HEK293 (cell line): ENCODE data around the gene ZDHHC21.

Experiments
- CTCF ChIA-PET: fragments of 350-600 bp; formaldehyde crosslinking; extraction: SDS; loops from one replicate; lab custom pipeline; 2021; ENCODE audit warnings: antibody characterized with exemption; lab: Yijun Ruan, JAX
- POLR2A ChIA-PET: fragments of 300-600 bp; formaldehyde crosslinking; extraction: SDS; loops from one replicate; lab custom pipeline; 2020; ENCODE audit warnings: antibody characterized with exemption, inconsistent platforms; lab: Yijun Ruan, JAX
- H3K27ac ChIP-seq: fragments of 200-500 bp; sonication (Bioruptor generic); 2 replicates; pipeline ENCODE4 v1.5.1; 2014; ENCODE audit warnings: low read depth, low read length, control low read depth, inconsistent platforms; ENCODE audit errors: extremely low read depth
- H3K36me3 ChIP-seq, 2 experiments: fragments of 200-500 bp in 1 of 2; sonication (Bioruptor generic) in 1 of 2; 1 replicate in 1 of 2; 2 replicates in 1 of 2; pipeline ENCODE4 v1.5.1; 2014 to 2017; ENCODE audit warnings: inconsistent platforms in 2 of 2, low read length in 2 of 2; ENCODE audit not compliant: control insufficient read depth in 2 of 2, insufficient read depth in 1 of 2
- H3K4me1 ChIP-seq: fragments of 200-500 bp; sonication (Bioruptor generic); 2 replicates; pipeline ENCODE4 v1.5.1; 2014; ENCODE audit warnings: mild to moderate bottlenecking, low read length, inconsistent platforms; ENCODE audit not compliant: control insufficient read depth, insufficient read depth
- H3K4me3 ChIP-seq: 2 replicates; pipeline ENCODE4 v1.5.1; 2011; ENCODE audit warnings: low read depth, mild to moderate bottlenecking, control low read depth, low read length, moderate library complexity
- H3K9me3 ChIP-seq: fragments of 200-500 bp; sonication (Bioruptor generic); 2 replicates; pipeline ENCODE4 v1.5.1; 2014; ENCODE audit warnings: low read depth, low read length, inconsistent platforms; ENCODE audit not compliant: control insufficient read depth, insufficient read depth
- BCL6B ChIP-seq: fragments of 450-650 bp; formaldehyde crosslinking; IDR thresholded peaks from 2 replicates; pipeline ENCODE4 v1.5.1; 2017; ENCODE audit warnings: missing biosample characterization, missing genetic modification characterization
- GLI4 ChIP-seq: fragments of 450-650 bp; formaldehyde crosslinking; IDR thresholded peaks from 2 replicates; pipeline ENCODE4 v1.5.1; 2016; ENCODE audit warnings: missing biosample characterization, missing genetic modification characterization
- HOXD13 ChIP-seq: sonication (generic); formaldehyde crosslinking; IDR thresholded peaks from 2 replicates; pipeline ENCODE4 v1.8.0; 2022; ENCODE audit warnings: missing genetic modification reagents, borderline replicate concordance
- KLF10 ChIP-seq: fragments of 450-650 bp; IDR thresholded peaks from 2 replicates; pipeline ENCODE4 v1.5.1; 2018; ENCODE audit warnings: missing biosample characterization, mild to moderate bottlenecking, missing genetic modification characterization
- SALL2 ChIP-seq: fragments of 450-650 bp; formaldehyde crosslinking; IDR thresholded peaks from 2 replicates; pipeline ENCODE4 v1.5.0; 2017; ENCODE audit warnings: missing biosample characterization, mild to moderate bottlenecking, missing genetic modification characterization, borderline replicate concordance
- ZBTB44 ChIP-seq: fragments of 450-650 bp; IDR thresholded peaks from 2 replicates; pipeline ENCODE4 v1.5.1; 2018; ENCODE audit warnings: missing biosample characterization, mild to moderate bottlenecking, missing genetic modification characterization
- ZBTB7A ChIP-seq: fragments of 450-650 bp; formaldehyde crosslinking; IDR thresholded peaks from 2 replicates; pipeline ENCODE4 v1.5.1; 2016; ENCODE audit warnings: low read depth, missing biosample characterization, missing genetic modification characterization
- ZEB2 ChIP-seq: fragments of 450-650 bp; formaldehyde crosslinking; IDR thresholded peaks from 2 replicates; pipeline ENCODE4 v1.5.1; 2016; ENCODE audit warnings: missing biosample characterization, missing genetic modification characterization
- ZNF155 ChIP-seq: fragments of 450-650 bp; formaldehyde crosslinking; IDR thresholded peaks from 2 replicates; pipeline ENCODE4 v1.5.1; 2016; ENCODE audit warnings: missing biosample characterization, missing genetic modification characterization
- ZNF169 ChIP-seq: fragments of 450-650 bp; formaldehyde crosslinking; IDR thresholded peaks from 2 replicates; pipeline ENCODE4 v1.5.1; 2016; ENCODE audit warnings: missing biosample characterization, missing genetic modification characterization
- ZNF175 ChIP-seq: fragments of 450-650 bp; formaldehyde crosslinking; IDR thresholded peaks from 2 replicates; pipeline ENCODE4 v1.5.1; 2016; ENCODE audit warnings: missing biosample characterization, missing genetic modification characterization
- ZNF280C ChIP-seq: fragments of 450-650 bp; formaldehyde crosslinking; IDR thresholded peaks from 2 replicates; pipeline ENCODE4 v1.5.1; 2016; ENCODE audit warnings: missing biosample characterization, missing genetic modification characterization
- ZNF335 ChIP-seq: fragments of 450-650 bp; formaldehyde crosslinking; conservative IDR thresholded peaks from 2 replicates; pipeline ENCODE4 v1.5.1; 2016; ENCODE audit warnings: missing biosample characterization, missing genetic modification characterization
- ZNF449 ChIP-seq: fragments of 450-650 bp; formaldehyde crosslinking; IDR thresholded peaks from 2 replicates; pipeline ENCODE4 v1.5.1; 2017; ENCODE audit warnings: missing biosample characterization, mild to moderate bottlenecking, missing genetic modification characterization, moderate library complexity
- ZNF48 ChIP-seq: fragments of 450-650 bp; formaldehyde crosslinking; IDR thresholded peaks from 2 replicates; pipeline ENCODE4 v1.5.1; 2016; ENCODE audit warnings: missing biosample characterization, missing genetic modification characterization
- ZNF514 ChIP-seq: fragments of 450-650 bp; formaldehyde crosslinking; IDR thresholded peaks from 2 replicates; pipeline ENCODE4 v1.5.1; 2016; ENCODE audit warnings: missing biosample characterization, missing genetic modification characterization
- ZNF521 ChIP-seq: fragments of 450-650 bp; formaldehyde crosslinking; IDR thresholded peaks from 2 replicates; pipeline ENCODE4 v1.5.1; 2017; ENCODE audit warnings: missing biosample characterization, mild to moderate bottlenecking, missing genetic modification characterization
- ZNF530 ChIP-seq: fragments of 450-650 bp; formaldehyde crosslinking; IDR thresholded peaks from 2 replicates; pipeline ENCODE4 v1.5.1; 2016; ENCODE audit warnings: low read depth, missing biosample characterization, missing genetic modification characterization
- ZNF544 ChIP-seq: fragments of 450-650 bp; formaldehyde crosslinking; IDR thresholded peaks from 2 replicates; pipeline ENCODE4 v1.5.0; 2017; ENCODE audit warnings: missing biosample characterization, missing genetic modification characterization
- ZNF610 ChIP-seq: fragments of 450-650 bp; formaldehyde crosslinking; IDR thresholded peaks from 2 replicates; pipeline ENCODE4 v1.5.1; 2016; ENCODE audit warnings: missing biosample characterization, missing genetic modification characterization, borderline replicate concordance
- ZNF677 ChIP-seq: fragments of 450-650 bp; IDR thresholded peaks from 2 replicates; pipeline ENCODE4 v1.5.0; 2018; ENCODE audit warnings: missing biosample characterization, mild to moderate bottlenecking, missing genetic modification characterization, moderate library complexity
- ZNF701 ChIP-seq: fragments of 450-650 bp; formaldehyde crosslinking; IDR thresholded peaks from 2 replicates; pipeline ENCODE4 v1.5.1; 2016; ENCODE audit warnings: missing biosample characterization, missing genetic modification characterization
- ZNF776 ChIP-seq: fragments of 450-650 bp; formaldehyde crosslinking; IDR thresholded peaks from 2 replicates; pipeline ENCODE4 v1.5.0; 2017; ENCODE audit warnings: missing biosample characterization, missing genetic modification characterization, borderline replicate concordance
- ZNF830 ChIP-seq: fragments of 450-650 bp; IDR thresholded peaks from 2 replicates; pipeline ENCODE4 v1.5.0; 2018; ENCODE audit warnings: missing biosample characterization, missing genetic modification characterization, low read depth, mild to moderate bottlenecking, moderate library complexity

ZDHHC21 gene

GRCh38 chr9:14715102-14715501 is 21.9 kb upstream of the ZDHHC21 start:
- H3K4me3 ChIP-seq = no peak overlapping the region
- H3K4me1 ChIP-seq = no peaks in the 10 kb centered on the region
- TF ChIP-seq ZNF776 (tag by site-specific recombination) (no peak), ZNF169 (tag by site-specific recombination) (no peak), ZNF514 (tag by site-specific recombination) (no peak), ZBTB7A (tag by site-specific recombination) (no peak), ZNF175 (no peak), ZNF449 (tag by site-specific recombination) (no peak), ZNF48 (tag by site-specific recombination) (no peak), ZEB2 (tag by site-specific recombination) (no peak), SALL2 (tag by site-specific recombination) (no peak), ZBTB44 (tag by site-specific recombination) (no peak), ZNF530 (no peak), ZNF677 (tag by site-specific recombination) (no peak), KLF10 (tag by site-specific recombination) (no peak)
- POLR2A ChIA-PET = no interaction called here
- CTCF ChIA-PET = no interaction called here
- no peaks in the 10 kb centered on the region for H3K36me3 ChIP-seq
- H3K27ac ChIP-seq = no peak overlapping the region
- H3K9me3 ChIP-seq = no peaks in the 10 kb centered on the region

- TF ChIP-seq ZNF544 (no peak), GLI4 (tag by site-specific recombination) (no peak), ZNF335 (tag by site-specific recombination) (no peak), ZNF830 (tag by site-specific recombination) (no peak), ZNF610 (no peak), ZNF701 (tag by site-specific recombination) (no peak), HOXD13 (no peak), BCL6B (no peak), ZNF155 (no peak), ZNF280C (tag by site-specific recombination) (no peak), ZNF521 (tag by site-specific recombination) (no peak)
- TF ChIP-seq, all 188 proteins: peak for 0
- Histone ChIP-seq H3K4me1 (no peaks in the 10 kb centered on the region), H3K36me3 (no peaks in the 10 kb centered on the region), H3K4me3 (no peak overlapping the region), H3K27ac (no peak overlapping the region), H3K9me3 (no peaks in the 10 kb centered on the region)
- ChIA-PET CTCF (interaction anchor here (0.6 kb wide), 1 partner anchor 42 kb away, joined by 3 read pairs; no protein-coding TSS in a partner anchor), POLR2A (no interaction called here)
These were observed 20.0 kb upstream of the ZDHHC21 start for GRCh38 chr9:14713187-14713767.
